NCI-H128 (cell line): ENCODE data around the gene RGP1.

Experiments used
- DNase-seq: peaks from one replicate; lab custom pipeline; 2025; ENCODE audit not compliant: unreplicated experiment; lab: John Stamatoyannopoulos, UW

Gene RGP1

GRCh38 chr9:35767458-35767857, 18.4 kb downstream of the RGP1 start:
- DNase-seq: no peak

GRCh38 chr9:35769763-35770162, 20.7 kb downstream of the RGP1 start:
- no peak for DNase-seq

GRCh38 chr9:35771075-35771433, 22.0 kb downstream of the RGP1 start:
- no peak for DNase-seq

- DNase-seq: no peak
These were observed 22.4 kb downstream of the RGP1 start for GRCh38 chr9:35771534-35771933.

DNA sequence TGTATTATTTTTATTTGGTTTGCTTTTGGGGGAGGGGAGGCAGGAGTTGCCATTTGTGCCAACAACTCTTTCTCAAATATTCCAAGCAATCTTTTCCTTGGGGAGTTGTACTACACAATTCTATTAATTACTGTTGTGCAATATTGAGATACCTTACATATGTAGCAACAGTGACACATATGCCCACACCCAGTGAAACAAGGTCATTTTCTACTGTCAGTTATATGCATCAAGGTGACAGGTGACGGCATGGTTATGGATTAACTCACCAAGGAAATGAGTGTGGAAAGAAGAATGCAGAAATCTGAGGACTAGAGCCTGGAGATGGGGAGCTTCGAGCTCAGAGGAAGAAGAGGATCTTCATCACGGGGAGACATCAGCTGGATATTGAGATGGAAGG, 22.9 kb downstream of the RGP1 start:
- no peak for DNase-seq

DNA sequence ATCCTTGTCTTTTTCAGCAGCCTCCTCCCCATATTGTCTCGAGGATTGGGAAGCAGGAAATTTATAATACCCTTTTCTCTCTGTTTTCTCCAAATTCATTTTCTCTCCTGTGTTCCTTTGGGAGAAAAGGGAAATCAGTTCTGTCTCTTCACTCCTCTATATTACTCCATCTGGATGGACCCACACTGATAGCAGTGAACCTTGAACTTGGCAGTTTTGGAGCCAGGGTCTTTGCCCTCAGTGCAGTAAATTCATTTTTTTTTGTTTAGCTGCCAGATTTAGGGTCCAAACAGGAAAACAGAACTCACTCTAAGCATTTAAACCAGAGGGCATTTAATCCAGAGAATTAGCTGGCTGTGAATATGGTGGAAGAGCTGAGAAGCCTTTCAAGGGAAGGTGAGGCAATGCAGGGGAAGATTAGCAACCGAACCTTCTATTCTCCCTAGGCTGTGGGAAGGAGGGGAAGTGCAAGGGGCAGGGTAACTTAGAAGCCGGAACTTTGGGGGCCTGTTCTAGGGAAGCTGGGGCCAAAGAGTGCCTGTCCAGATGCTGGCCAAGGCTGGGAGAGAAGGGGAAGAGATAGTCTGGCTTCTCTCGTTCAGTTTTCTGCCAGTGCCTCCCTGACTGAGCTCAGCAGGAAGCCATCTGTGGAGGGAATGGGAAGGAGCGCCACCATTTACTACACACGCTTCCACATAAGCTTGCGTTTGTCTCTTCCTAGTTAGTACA, 26.0 kb downstream of the RGP1 start:
- no peak for DNase-seq

DNA sequence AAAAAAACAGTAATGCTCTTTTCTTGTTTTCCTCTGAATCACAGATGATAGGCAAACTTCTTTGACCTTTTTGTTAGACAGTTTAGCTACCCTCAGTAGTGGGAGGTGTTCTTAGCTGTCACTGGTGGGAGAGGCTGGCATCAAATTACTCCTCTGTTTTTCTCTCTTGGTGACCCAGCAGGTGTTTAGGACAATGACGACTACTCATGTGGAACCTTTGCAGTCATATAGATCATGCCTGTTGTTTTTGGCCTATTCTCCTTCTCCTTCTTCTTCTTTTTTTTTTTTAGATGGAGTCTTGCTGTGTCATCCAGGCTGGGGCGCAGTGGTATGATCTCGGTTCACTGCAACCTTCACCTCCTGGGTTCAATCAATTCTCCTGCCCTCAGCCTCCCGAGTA, 26.9 kb downstream of the RGP1 start:
- DNase-seq: peak; percentile 69

- DNase-seq: no peak
These were observed 29.4 kb downstream of the RGP1 start for GRCh38 chr9:35778496-35778895.

GRCh38 chr9:35781066-35781465, 32.0 kb downstream of the RGP1 start:
- no peak for DNase-seq

GRCh38 chr9:35783418-35783817, 34.3 kb downstream of the RGP1 start:
- no peak for DNase-seq

- no peak for DNase-seq
These were observed 40.5 kb downstream of the RGP1 start for GRCh38 chr9:35789541-35789940.

GRCh38 chr9:35790025-35790384, 40.9 kb downstream of the RGP1 start:
- DNase-seq: no peak

DNA sequence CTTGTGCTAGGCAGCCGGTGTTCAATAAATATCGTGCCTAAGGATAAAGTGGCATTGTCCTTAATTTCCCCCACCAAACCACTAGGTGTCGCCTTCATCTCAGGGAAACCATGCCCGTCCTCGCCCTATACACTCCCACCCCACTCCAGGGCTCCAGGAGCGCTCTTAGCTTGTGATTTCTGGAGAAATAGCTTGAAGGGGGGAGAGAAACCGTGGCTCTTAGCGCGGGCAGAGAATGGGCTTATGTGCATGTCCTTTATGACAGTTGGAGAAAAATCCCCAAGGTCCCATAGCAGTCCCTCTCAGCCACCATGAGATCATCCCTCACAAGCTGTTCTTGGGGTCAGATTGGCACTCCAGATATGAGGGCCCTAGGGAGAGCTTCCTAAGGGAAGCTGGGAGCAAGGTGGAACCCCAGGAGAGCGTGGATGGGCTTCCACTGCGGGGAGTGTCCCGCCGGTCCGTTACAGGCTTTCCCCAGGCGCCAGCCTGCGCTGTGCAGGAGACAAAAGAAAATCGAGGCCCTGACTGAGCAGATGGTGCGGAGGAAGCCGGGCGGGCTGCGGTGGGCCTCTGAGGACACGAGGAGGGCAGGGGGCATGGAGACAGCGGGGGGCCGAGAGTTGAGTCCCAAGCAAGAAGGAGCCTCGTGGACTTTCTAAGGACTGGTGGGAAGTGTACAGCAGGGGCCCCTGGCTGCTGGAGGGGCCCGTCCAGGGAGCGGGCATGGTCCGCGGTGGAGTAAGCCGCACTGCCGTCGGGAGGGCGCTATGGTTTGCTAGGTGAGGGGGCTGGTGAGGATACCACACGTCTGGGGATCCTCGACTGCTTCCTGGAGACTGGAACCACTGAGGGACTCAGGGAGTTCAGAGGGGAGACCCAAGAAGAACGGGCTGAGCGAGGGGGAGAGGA, 41.6 kb downstream of the RGP1 start:
- peak; percentile 47 for DNase-seq

DNA sequence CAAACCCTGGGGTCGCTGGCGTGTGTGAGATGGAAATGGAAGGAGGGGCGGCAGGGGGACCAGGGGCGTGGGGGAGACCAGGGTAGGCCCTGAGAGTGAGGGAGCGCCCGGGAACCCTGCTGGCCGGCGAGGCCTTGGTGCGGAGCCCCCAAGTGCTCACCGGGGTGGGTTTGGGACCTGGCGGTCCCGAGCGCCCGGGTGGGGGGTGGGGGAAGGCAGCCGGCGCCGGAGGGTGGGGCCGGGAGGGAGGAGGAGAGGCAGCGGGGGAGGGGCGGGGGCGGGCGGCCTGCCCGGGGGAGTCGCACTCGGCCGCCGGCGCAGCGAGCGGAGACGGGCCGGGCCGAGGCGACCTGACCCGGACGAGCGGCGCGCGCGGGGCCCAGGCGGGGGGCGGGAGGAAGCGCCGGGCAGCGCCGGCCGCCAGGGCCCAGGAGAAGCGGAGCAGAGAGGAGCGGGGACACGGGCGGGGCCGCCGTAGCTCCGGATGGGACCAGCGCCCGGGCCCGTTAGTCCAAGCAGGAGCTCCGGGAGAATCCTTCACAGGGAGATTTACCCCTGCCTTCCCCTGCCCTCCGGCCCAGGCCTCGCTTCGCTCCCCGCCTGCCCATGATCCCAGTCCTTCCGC, 42.3 kb downstream of the RGP1 start, which contains the start of gene NPR2:
Gene NPR2 (plus strand): TSS at position 295 of the 625 bp plus-strand sequence. CDS start 818 bp downstream, outside the sequence.
- DNase-seq: no peak

- DNase-seq: no peak
These were observed 43.1 kb downstream of the RGP1 start for GRCh38 chr9:35792024-35792813.

DNA sequence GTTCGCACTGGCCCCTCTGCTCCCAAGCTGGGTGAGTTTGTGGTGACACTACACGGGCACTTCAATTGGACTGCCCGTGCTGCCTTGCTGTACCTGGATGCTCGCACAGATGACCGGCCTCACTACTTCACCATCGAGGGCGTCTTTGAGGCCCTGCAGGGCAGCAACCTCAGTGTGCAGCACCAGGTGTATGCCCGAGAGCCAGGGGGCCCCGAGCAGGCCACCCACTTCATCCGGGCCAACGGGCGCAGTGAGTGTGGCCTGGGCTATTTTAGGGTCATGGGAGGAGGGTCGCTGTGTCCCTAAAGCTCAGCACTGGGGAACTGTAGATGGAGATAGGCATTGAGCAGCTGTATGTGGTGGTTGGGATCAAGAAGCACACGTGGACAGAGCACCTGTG, 43.7 kb downstream of the RGP1 start:
- no peak for DNase-seq

- DNase-seq: no peak
These were observed 44.4 kb downstream of the RGP1 start for GRCh38 chr9:35793461-35793860.

GRCh38 chr9:35795695-35796094, 46.6 kb downstream of the RGP1 start:
- no peak for DNase-seq

DNA sequence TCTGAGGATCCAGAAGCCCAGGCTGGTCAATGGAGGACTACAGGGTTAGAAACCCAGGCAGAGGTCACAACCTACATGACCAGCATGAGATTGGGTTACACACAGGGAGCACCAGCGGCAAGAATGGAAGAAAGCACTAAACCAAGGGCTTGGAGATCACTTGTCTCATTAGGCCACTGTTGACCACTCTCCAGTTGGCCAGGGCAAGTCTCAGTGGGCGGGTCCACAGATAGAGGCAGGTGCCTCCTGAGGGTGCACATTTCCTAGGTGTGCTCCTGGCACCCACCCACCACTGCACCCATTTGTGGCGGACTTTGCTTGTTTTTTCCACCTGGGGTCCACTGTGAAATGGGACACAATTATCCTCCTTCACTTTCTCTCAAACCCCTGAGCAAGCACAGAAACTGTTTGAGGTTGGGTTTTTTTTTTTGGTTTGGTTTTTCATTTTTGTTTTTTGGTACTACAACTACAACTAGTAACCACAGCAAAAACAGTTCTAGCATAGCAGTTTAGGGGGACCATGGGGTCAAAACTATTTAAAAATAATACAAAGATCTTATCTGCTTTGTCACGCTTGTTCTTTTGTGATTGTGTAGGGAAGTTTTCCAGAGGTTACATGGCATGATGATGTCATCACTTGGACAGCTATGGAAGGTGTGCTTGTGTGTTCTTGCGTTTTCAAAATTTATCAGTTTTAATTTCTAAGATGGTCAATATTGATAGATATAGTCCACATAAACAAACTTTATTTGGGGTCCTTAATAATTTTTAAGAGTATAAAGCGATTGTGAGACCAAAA, 48.4 kb downstream of the RGP1 start:
- no peak for DNase-seq

- DNase-seq: no peak
These were observed 49.7 kb downstream of the RGP1 start for GRCh38 chr9:35798658-35799374.
